GM21717 (cell line): ENCODE measurements around the gene MGAT5.

Experiments
- ATAC-seq: cut with Tn5 transposase; IDR thresholded peaks from one replicate; pipeline ENCODE4 v1.9.1; 2021; ENCODE audit warnings: mild to moderate bottlenecking, moderate library complexity; ENCODE audit not compliant: unreplicated experiment

MGAT5 gene

GRCh38 chr2:134491771-134492441, 238.0 kb downstream of the MGAT5 start:
- ATAC-seq, result no peak

GRCh38 chr2:134493797-134494196, 239.9 kb downstream of the MGAT5 start:
- no peak for ATAC-seq

- no peak for ATAC-seq
Measured at GRCh38 chr2:134498654-134499053, 244.8 kb downstream of the MGAT5 start.

GRCh38 chr2:134499307-134499926, 245.5 kb downstream of the MGAT5 start:
- ATAC-seq, result no peak

GRCh38 chr2:134500211-134500935, 246.5 kb downstream of the MGAT5 start:
- ATAC-seq, result no peak

GRCh38 chr2:134501476-134502091, 247.7 kb downstream of the MGAT5 start:
- ATAC-seq, result no peak

GRCh38 chr2:134502104-134502503, 248.2 kb downstream of the MGAT5 start:
- ATAC-seq, result no peak
